GM19193 (cell line): ENCODE results near the gene SUMO2.

Experiments used
- POLR2A ChIP-seq: IDR thresholded peaks from 4 replicates; pipeline ENCODE4 v1.6.1; 2011; ENCODE audit not compliant: insufficient read depth, insufficient read length; ENCODE audit errors: extremely low read depth

SUMO2 gene

GRCh38 chr17:75182569-75183436, at the start of gene SUMO2:
Gene SUMO2, minus strand, starts transcription at chr17:75182959. Its CDS starts 125 bp downstream, at chr17:75182834.
- peak; percentile 73 for TF ChIP-seq POLR2A

DNA sequence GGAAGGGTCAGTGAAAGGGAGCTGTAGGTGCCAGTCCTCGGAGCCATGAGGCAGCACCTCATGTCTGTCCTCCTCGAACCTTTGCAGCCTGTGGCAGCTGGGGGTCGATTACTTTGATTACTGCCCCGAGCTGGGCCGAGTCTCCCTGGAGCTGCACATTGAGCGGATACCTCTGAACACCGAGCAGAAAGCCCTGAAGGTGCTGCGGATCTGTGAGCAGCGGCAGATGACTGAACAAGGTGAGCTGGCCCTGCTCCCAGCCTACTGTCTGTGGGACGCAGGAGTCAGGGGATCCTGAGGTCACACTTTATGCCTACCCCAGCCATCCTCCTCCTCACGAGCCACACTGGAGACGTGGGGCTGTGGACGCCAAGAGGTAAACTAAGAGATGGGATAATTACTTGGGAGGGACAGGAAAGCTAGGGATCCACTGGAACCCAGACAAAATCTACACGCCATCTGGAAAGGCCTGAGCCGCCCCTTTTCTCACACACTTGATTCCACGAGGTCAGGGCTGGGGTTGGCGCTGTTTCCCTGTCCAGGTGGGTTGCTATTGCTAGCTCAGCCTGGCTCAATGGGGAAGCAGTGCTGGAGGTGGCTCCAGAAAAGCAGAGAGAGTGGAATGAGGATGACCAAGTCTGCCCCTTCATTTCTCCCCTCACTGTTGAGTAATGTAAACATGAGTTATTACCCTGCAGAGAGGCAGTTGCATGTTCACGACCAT, 49.1 kb upstream of the SUMO2 start:
- no peak for TF ChIP-seq POLR2A

DNA sequence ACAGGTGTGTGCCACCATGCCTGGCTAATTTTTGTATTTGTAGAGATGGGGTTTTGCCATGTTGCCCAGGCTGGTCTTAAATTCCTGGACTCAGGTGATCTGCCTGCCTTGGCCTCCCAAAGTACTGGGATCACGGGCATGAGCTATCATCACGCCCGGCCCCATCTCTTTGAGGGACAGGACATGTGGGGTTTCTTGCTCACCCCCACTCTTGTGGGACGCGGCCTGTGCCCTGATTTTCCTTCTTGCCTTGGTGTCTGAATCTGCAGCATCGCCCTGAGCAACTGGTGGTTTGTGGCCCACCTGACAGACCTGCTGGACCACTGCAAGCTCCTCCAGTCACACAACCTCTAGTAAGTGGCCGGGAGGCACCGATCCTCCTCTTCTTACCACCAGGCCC, 48.3 kb upstream of the SUMO2 start:
- no peak for TF ChIP-seq POLR2A

DNA sequence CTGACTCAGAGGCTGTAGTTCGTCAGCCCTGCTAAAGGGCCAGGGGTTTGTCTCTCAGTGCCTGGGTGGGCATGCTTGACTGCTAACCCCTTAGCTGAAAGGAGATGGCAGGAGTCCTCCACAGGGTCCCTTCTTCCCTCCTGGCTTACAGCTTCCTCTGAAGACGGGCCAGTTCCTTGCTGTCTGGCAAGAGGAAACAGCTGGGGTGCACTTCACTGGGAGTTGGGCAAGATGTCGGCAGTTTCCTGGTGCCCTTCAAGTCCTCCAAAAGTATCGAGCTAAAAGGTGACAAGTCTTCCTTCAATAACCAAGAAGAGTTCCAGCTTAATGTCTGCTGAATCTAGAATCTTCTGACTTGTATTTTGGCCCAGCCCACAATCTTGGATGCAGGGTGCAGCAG, 46.1 kb upstream of the SUMO2 start:
- no peak for TF ChIP-seq POLR2A

- no peak for TF ChIP-seq POLR2A
These were observed 45.5 kb upstream of the SUMO2 start for GRCh38 chr17:75228305-75228704.

DNA sequence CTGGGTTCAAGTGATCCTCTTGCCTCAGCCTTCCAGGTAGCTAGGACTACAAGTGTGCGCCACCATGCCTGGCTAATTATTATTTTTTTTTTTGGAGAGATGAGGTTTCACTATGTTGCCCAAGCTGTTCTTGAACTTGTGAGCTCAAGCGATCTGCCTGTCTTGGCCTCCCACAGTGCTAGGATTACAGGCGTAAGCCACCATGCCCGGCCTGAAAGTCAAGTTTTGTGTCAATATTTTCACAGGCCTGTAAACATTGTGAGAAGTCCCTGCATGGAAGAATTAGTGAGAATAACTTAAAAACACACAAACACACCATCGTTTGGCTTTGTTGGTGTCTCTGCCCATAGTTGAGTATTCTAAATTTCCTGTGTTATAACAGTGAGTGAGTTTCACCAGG, 45.0 kb upstream of the SUMO2 start:
- no peak for TF ChIP-seq POLR2A

GRCh38 chr17:75225016-75225415, 42.3 kb upstream of the SUMO2 start:
- no peak for TF ChIP-seq POLR2A

DNA sequence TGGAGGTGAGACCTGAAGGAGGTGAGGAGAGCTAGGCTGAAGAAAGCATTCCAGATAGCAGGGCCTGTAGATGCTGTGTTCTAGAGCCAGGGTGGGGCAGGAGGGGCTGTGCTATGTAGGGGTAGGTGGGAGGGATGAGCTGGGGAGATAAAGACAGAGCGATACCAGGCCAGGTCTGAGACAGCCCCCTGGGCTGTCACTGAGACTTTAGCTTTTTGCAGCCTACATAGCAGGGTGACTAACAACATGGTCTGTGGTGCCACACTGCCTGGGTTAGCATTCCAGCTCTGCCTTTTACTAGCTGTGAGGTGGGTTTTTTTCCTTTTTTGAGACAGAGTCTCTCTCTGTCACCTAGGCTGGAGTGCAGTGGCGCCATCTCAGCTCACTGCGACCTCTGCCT, 37.1 kb upstream of the SUMO2 start:
- TF ChIP-seq POLR2A, result no peak

DNA sequence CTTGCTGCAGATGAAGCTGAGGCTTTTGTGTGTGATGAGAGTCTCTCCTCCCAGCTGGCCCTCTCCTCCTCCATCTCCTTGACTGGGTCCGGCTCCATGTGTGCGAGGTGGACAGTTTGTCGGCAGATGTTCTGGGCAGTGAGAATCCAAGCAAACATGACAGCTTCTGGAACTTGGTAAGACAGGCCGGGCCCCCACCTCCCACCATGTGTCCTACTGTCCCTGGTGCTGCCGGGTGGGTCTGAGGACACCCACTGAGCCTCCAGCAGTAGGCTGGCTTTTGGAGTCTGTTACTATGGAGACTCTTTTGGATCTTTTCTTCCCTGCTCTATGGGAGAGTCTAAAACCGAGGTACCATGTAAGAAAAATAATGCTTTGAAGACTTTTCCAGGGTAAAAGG, 35.4 kb upstream of the SUMO2 start:
- TF ChIP-seq POLR2A, result no peak

DNA sequence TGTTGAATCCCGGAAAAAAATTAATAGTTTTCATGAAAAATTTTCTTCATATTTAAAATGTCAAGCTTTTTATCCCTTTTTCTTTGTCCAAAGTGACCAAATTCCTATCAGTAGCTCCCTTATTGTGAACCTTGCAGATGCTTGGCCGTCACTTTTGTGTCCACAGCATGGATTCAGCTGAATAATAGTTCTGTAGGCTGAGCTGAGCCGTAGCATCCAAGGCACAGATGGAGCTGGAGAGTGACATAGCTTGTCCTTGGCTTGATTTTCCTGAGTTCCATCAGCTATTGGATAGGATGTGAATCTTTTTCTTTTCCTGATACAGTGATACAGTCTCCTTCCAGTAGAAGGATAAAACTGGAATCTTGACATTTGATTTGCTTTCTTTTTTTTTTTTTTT, 26.3 kb upstream of the SUMO2 start:
- no peak for TF ChIP-seq POLR2A

DNA sequence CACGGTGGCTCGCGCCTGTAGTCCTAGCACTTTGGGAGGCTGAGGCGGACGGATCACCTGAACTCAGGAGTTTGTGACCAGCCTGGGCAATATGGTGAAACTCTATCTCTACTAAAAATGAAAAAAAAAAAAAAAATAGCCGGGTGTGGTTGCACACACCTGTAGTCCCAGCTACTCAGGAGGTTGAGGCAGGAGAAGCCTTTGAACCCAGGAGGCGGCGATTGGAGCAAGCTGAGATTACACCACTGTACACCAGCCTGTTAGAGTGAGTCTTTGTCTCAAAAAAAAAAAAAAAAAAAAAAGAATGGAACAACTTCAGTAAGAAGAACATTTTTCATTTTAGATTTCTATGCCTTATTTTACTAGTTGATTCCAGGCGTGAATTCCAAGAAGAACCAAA, 25.4 kb upstream of the SUMO2 start:
- TF ChIP-seq POLR2A, result no peak

DNA sequence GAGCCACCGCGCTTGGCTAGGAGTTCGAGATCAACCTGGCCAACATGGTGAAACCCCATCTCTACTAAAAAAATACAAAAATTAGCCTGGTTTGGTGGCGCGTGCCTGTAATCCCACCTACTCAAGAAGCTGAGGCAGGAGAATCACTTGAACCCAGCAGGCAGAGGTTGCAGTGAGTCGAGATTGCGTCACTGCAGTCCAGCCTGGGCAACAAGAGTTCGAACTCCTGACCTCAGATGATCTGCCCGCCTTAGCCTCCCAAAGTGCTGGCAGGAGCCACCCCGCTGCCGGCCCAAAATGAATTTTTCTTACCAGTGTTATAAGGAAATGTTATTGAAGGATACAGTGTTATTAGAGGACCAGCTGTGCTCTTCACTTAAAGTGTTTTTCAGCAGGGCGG, 25.0 kb upstream of the SUMO2 start:
- no peak for TF ChIP-seq POLR2A

- no peak for TF ChIP-seq POLR2A
These were observed 23.0 kb upstream of the SUMO2 start for GRCh38 chr17:75205793-75206163.

DNA sequence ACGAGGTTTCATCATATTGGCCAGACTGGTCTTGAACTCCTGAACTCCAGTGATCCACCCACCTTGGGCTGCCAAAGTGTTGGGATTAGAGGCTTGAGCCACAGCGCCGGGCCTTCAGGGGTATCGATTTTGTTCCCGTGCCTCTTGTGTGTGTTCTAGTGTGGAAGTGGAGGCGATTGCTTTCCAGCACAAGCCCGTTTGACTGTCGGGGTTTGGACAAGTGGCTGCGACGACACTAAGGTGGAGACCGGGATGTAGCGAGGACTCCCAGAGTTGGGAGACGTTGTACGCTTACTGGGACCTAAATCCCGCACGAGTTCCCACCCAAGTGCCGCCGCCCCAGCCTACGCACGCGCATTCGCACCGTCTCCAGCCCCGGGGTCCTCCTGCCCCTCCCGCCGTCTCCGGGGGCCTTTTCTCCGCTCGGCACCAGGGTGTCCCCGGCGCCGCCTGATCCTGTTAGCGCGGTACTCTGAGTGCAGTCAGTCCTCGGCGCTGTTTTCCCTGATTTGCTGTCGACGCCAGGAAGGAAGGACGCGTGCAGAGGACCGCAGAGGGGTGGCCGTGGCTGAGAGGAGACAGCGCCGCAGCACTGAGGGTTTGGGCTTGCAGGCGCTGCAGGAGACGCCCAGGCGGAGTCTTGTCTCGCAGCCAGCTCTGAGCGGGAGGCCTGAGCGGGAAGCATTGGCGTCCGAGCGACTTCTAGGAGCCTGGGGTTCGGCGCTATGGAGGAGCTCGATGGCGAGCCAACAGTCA, 22.5 kb upstream of the SUMO2 start, which contains the start of gene NUP85:
TSS of gene NUP85 (plus strand) at position 643 of the 756 bp plus-strand sequence. CDS start at position 726, 83 bp downstream.
- TF ChIP-seq POLR2A, result peak; percentile 86

DNA sequence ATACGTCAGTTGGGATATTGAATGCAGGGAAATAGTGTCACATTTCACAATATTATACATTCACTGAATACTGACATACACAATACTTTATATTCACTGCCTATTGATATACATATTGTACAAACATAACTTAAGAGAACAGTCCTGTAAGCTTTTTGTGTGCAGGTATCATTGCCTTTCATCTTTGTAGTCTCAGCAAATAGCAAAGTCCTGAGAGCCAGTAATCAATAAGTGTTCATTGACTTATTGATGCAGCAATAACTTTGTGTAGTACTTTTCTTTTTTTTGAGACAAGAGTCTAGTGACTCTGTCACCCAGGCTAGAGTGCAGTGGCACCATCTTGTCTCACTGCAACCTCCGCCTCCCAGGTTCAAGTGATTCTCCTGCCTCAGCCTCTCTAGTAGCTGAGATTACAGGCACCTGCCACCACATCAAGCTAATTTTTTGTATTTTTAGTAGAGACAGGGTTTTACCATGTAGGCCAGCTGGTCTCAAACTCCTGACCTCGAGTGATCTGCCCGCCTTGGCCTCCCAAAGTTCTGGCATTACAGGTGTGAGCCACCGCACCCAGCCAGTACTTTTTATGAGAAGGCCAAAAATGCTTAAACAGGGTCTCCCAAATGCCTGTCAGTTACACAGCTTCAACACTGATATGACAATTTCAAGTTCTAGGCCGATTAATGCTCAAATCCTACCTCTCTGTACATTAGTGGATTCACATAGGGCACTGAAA, 17.3 kb upstream of the SUMO2 start:
- no peak for TF ChIP-seq POLR2A

- no peak for TF ChIP-seq POLR2A
These were observed 12.1 kb upstream of the SUMO2 start for GRCh38 chr17:75194879-75195278.

DNA sequence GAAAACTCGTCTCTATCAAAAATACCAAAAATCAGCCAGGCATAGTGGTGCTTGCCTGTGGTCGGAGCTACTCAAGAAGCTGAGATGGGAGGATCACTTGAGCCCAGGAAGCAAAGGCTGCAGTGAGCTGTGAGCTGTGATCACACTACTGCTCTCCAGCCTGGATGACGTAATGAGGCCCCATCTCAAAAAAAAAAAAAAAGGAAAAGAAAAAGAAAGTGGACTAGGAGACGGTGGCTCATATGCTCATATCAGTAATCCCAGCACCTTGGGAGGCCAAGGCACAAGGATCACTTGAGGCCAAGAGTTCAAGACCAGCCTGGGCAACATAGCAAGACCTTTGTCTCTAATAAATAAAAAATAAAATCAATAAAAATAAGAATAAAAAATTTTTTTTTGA, 8.8 kb upstream of the SUMO2 start:
- TF ChIP-seq POLR2A, result no peak
